PC-3 (cell line): ENCODE results near the gene SLC25A45. TPM values are rescaled to one million over a fixed set of nuclear protein-coding genes. Genes with fewer than 3 reads are reported as not detected.

ENCODE experiments used
- ATAC-seq: fragments of 200-7000 bp; cut with Tn5 transposase; 2 replicates; pipeline ENCODE4 v1.9.1; 2020; ENCODE audit warnings: mild to moderate bottlenecking, moderate library complexity
- BruUV-seq: library from RNA; stranded (reverse); fragments of 400-500 nt; replicated peaks from 2 replicates; lab custom pipeline; 2021; lab: Mats Ljungman, UMichigan
- CTCF ChIA-PET: fragments of 300-600 bp; sonication (Branson Sonifier 250); formaldehyde crosslinking; loops from one replicate; lab custom pipeline; 2022; ENCODE audit warnings: antibody characterized with exemption; lab: Charles Lee
- POLR2A ChIA-PET: fragments of 300-600 bp; sonication (Branson Sonifier 250); formaldehyde crosslinking; loops from one replicate; lab custom pipeline; 2022; ENCODE audit warnings: antibody characterized with exemption; ENCODE audit not compliant: unreplicated experiment; lab: Charles Lee
- DNase-seq: peaks from one replicate; pipeline ENCODE4 v3.0.0-alpha.2; 2015
- H2AFZ ChIP-seq: fragments of 300-600 bp; sonication (generic); 2 replicates; pipeline ENCODE4 v1.6.0; 2016; ENCODE audit warnings: antibody characterized with exemption, low read length
- H3F3A ChIP-seq: fragments of 300-600 bp; sonication (generic); one replicate; pipeline ENCODE4 v1.6.0; 2017; ENCODE audit warnings: antibody characterized with exemption, low read length, control low read depth, mild to moderate bottlenecking; ENCODE audit not compliant: unreplicated experiment
- H3K27ac ChIP-seq: fragments of 300-600 bp; sonication (generic); 2 replicates; pipeline ENCODE4 v1.5.1; 2016; ENCODE audit warnings: mild to moderate bottlenecking, low read length
- H3K27me3 ChIP-seq: fragments of 300-600 bp; sonication (generic); 2 replicates; pipeline ENCODE4 v1.6.1; 2016; ENCODE audit warnings: low read length, mixed read lengths
- H3K36me3 ChIP-seq: fragments of 300-600 bp; sonication (generic); 2 replicates; pipeline ENCODE4 v1.6.1; 2016; ENCODE audit warnings: low read depth, mixed run types, low read length, mixed read lengths
- H3K4me1 ChIP-seq: fragments of 300-600 bp; sonication (generic); 2 replicates; pipeline ENCODE4 v1.5.1; 2016; ENCODE audit warnings: low read length; ENCODE audit not compliant: insufficient read depth
- H3K4me2 ChIP-seq: fragments of 300-600 bp; sonication (generic); 2 replicates; pipeline ENCODE4 v1.6.0; 2016; ENCODE audit warnings: low read length
- H3K4me3 ChIP-seq: fragments of 300-600 bp; sonication (generic); 2 replicates; pipeline ENCODE4 v1.5.1; 2016; ENCODE audit warnings: mild to moderate bottlenecking, low read length, mixed read lengths
- H3K79me2 ChIP-seq: fragments of 300-600 bp; sonication (generic); 2 replicates; pipeline ENCODE4 v1.6.1; 2017; ENCODE audit warnings: low read length, mixed read lengths
- H3K9ac ChIP-seq: fragments of 300-600 bp; sonication (generic); 2 replicates; pipeline ENCODE4 v1.6.0; 2016; ENCODE audit warnings: mild to moderate bottlenecking, low read length
- H3K9me2 ChIP-seq: fragments of 300-600 bp; sonication (generic); replicated peaks from 2 replicates; pipeline ENCODE4 v1.6.1; 2016; ENCODE audit warnings: mixed run types, low read length, mixed read lengths
- H3K9me3 ChIP-seq: fragments of 300-600 bp; sonication (generic); 2 replicates; pipeline ENCODE4 v1.6.1; 2016; ENCODE audit warnings: low read length, mixed read lengths
- H4K20me1 ChIP-seq: fragments of 300-600 bp; sonication (generic); 2 replicates; pipeline ENCODE4 v1.6.1; 2016; ENCODE audit warnings: low read length, mixed read lengths
- EZH2 ChIP-seq: fragments of 300-600 bp; sonication (generic); IDR thresholded peaks from one replicate; pipeline ENCODE4 v1.6.1; 2017; ENCODE audit warnings: antibody characterized with exemption, mild to moderate bottlenecking, low read length; ENCODE audit not compliant: unreplicated experiment
- EZH2phosphoT487 ChIP-seq: fragments of 300-600 bp; sonication (generic); IDR thresholded peaks from 2 replicates; pipeline ENCODE4 v1.6.1; 2018; ENCODE audit warnings: mild to moderate bottlenecking, antibody characterized with exemption, low read length, borderline replicate concordance
- intact Hi-C: fragments of 100-400 bp; cut with micrococcal nuclease; formaldehyde crosslinking; loops from 2 replicates; pipeline ENCODE4 v1.9.0; 2023
- total RNA-seq: library from RNA; depleted of rRNA; stranded (reverse); fragments of >200 nt; gene quantifications from 2 replicates; pipeline ENCODE4 v1.2.3, GENCODE V29; 2014
- TF ChIP-seq, protein P1 (sequence below): fragments of 300-600 bp; sonication (generic); conservative IDR thresholded peaks from 2 replicates; pipeline ENCODE4 v1.5.1; 2017; ENCODE audit warnings: antibody characterized with exemption, low read depth, mild to moderate bottlenecking, low read length

SLC25A45 gene
- total RNA-seq, 1 experiment from 2014 or later: 12.7 TPM

GRCh38 chr11:65366340-65366773 is 16.1 kb downstream of the SLC25A45 start:
- H2AFZ ChIP-seq: peak overlapping the region; percentile 36
- no peaks in the 10 kb centered on the region for H3F3A ChIP-seq
- ChIA-PET POLR2A (no interaction called here), CTCF (no interaction called here)
- H3K9ac ChIP-seq: peak overlapping the region; percentile 6; the same call in 1 of the 2 replicates
- no peaks in the 10 kb centered on the region for H3K79me2 ChIP-seq
- no peaks in the 10 kb centered on the region for H4K20me1 ChIP-seq
- no peaks in the 10 kb centered on the region for H3K9me2 ChIP-seq
- no peak for TF ChIP-seq EZH2phosphoT487
- TF ChIP-seq, protein P1, sequence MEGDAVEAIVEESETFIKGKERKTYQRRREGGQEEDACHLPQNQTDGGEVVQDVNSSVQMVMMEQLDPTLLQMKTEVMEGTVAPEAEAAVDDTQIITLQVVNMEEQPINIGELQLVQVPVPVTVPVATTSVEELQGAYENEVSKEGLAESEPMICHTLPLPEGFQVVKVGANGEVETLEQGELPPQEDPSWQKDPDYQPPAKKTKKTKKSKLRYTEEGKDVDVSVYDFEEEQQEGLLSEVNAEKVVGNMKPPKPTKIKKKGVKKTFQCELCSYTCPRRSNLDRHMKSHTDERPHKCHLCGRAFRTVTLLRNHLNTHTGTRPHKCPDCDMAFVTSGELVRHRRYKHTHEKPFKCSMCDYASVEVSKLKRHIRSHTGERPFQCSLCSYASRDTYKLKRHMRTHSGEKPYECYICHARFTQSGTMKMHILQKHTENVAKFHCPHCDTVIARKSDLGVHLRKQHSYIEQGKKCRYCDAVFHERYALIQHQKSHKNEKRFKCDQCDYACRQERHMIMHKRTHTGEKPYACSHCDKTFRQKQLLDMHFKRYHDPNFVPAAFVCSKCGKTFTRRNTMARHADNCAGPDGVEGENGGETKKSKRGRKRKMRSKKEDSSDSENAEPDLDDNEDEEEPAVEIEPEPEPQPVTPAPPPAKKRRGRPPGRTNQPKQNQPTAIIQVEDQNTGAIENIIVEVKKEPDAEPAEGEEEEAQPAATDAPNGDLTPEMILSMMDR: peak; percentile 75
- peak overlapping the region; percentile 6; the same call in 1 of the 2 replicates for H3K27ac ChIP-seq
- intact Hi-C loops: loop anchor here (1.0 kb wide), 3 partner anchors 16 to 144 kb away; partner anchors contain the start of gene SLC25A45
- no TSS peak for BruUV-seq
- no peaks in the 10 kb centered on the region for H3K27me3 ChIP-seq
- DNase-seq (peak; percentile 86), ATAC-seq (peak; percentile 63)
- no peak overlapping the region for H3K4me3 ChIP-seq
- H3K36me3 ChIP-seq: no peaks in the 10 kb centered on the region
- peak overlapping the region; percentile 12; the same call in 1 of the 2 replicates for H3K4me2 ChIP-seq
- H3K9me3 ChIP-seq: no peaks in the 10 kb centered on the region
- peaks cover 8% of the 10 kb centered on the region for H3K4me1 ChIP-seq

DNA sequence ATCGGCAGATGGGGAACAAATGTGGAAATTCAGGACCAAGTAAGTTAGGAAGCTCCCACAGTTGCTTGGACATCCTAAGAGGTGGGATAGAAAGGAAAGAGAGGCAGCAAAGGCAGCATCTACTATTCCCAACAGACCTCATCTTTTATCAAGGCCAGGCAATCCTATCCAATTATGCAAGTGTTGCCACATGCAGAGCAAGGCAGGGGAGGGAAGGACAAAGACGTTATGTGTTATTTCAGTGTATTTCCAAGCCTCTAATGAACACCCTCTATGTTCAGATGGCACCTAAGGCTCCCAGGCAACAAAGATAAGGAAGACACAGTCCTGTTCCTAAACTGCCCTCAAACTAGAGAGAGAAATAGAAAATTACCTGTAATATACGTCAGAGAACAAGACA is 18.7 kb downstream of the SLC25A45 start:
- Histone ChIP-seq H3K79me2 (no peaks in the 10 kb centered on the region), H3K27me3 (no peaks in the 10 kb centered on the region), H3K4me3 (no peak overlapping the region), H3K27ac (no peak overlapping the region), H3K4me2 (no peak overlapping the region), H3K9me2 (no peaks in the 10 kb centered on the region), H3K9me3 (no peaks in the 10 kb centered on the region), H2AFZ (no peak overlapping the region), H3K9ac (no peak overlapping the region), H4K20me1 (no peaks in the 10 kb centered on the region), H3F3A (no peaks in the 10 kb centered on the region), H3K36me3 (no peaks in the 10 kb centered on the region), H3K4me1 (no peaks in the 10 kb centered on the region)
- ChIA-PET POLR2A (no interaction called here), CTCF (no interaction called here)
- no peak for ATAC-seq
- intact Hi-C loops: no loop called here
- DNase-seq: no peak
- BruUV-seq: no TSS peak
- TF ChIP-seq, protein P1: no peak
- no peak for TF ChIP-seq EZH2phosphoT487
- TF ChIP-seq EZH2: no peak

DNA sequence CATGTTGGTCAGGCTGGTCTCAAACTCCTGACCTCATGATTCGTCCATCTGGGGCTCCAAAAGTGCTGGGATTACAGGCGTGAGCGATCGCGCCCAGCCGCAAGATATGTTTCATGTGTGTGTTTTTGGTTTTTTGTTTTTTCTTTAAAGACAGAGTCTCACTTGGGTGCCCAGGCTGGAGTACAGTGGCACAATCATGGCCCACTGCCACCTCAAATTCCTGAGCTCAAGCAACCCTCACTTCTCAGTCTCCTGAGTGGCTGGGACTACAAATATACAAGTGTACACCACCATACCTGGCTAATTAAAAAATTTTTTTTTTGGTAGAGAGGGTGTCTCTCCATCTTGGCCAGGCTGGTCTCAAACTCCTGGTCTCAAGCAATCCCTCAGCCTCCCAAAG is 19.5 kb downstream of the SLC25A45 start:
- Histone ChIP-seq H3K9ac (no peak overlapping the region), H2AFZ (no peak overlapping the region), H3K4me2 (no peak overlapping the region), H3K4me1 (no peaks in the 10 kb centered on the region), H3K27me3 (no peaks in the 10 kb centered on the region), H3K4me3 (no peak overlapping the region), H4K20me1 (no peaks in the 10 kb centered on the region), H3K27ac (no peak overlapping the region), H3F3A (no peaks in the 10 kb centered on the region), H3K36me3 (no peaks in the 10 kb centered on the region), H3K9me2 (no peaks in the 10 kb centered on the region), H3K9me3 (no peaks in the 10 kb centered on the region), H3K79me2 (no peaks in the 10 kb centered on the region)
- DNase-seq (no peak), ATAC-seq (no peak)
- POLR2A ChIA-PET: interaction anchor here (0.6 kb wide), 1 partner anchor 30 kb away, joined by 3 read pairs; no protein-coding TSS in a partner anchor
- BruUV-seq: no TSS peak
- CTCF ChIA-PET: no interaction called here
- intact Hi-C loops: no loop called here
- TF ChIP-seq EZH2phosphoT487 (no peak), EZH2 (no peak)
- TF ChIP-seq, protein P1: no peak
